Fibroblast of villous mesenchyme (primary cell): ENCODE results near the gene CAMK1D. TPM values are rescaled to one million over a fixed set of nuclear protein-coding genes. Genes with fewer than 3 reads are reported as not detected.

Experiments
- DNase-seq: peaks from one replicate; pipeline ENCODE4 v3.0.0-alpha.2; 2010; ENCODE audit warnings: low read depth
- H3K4me3 ChIP-seq: 2 replicates; pipeline ENCODE4 v1.5.1; 2011; ENCODE audit warnings: low read depth, mild to moderate bottlenecking, low read length
- total RNA-seq: library from RNA; depleted of rRNA; stranded (reverse); fragments of >200 nt; gene quantifications from 2 replicates; pipeline ENCODE4 v1.2.3, GENCODE V29; 2012
- TF ChIP-seq, protein P1 (sequence below): IDR thresholded peaks from 2 replicates; pipeline ENCODE4 v1.5.1; 2012; ENCODE audit warnings: low read depth, mild to moderate bottlenecking, low read length; ENCODE audit not compliant: insufficient read depth

The CAMK1D gene
- total RNA-seq, 1 donor: 1.3 TPM

- no peak for DNase-seq
- TF ChIP-seq, protein P1, sequence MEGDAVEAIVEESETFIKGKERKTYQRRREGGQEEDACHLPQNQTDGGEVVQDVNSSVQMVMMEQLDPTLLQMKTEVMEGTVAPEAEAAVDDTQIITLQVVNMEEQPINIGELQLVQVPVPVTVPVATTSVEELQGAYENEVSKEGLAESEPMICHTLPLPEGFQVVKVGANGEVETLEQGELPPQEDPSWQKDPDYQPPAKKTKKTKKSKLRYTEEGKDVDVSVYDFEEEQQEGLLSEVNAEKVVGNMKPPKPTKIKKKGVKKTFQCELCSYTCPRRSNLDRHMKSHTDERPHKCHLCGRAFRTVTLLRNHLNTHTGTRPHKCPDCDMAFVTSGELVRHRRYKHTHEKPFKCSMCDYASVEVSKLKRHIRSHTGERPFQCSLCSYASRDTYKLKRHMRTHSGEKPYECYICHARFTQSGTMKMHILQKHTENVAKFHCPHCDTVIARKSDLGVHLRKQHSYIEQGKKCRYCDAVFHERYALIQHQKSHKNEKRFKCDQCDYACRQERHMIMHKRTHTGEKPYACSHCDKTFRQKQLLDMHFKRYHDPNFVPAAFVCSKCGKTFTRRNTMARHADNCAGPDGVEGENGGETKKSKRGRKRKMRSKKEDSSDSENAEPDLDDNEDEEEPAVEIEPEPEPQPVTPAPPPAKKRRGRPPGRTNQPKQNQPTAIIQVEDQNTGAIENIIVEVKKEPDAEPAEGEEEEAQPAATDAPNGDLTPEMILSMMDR: no peak
- H3K4me3 ChIP-seq: no peak overlapping the region
Measured at GRCh38 chr10:12549297-12549696, 199.9 kb downstream of the CAMK1D start.

DNA sequence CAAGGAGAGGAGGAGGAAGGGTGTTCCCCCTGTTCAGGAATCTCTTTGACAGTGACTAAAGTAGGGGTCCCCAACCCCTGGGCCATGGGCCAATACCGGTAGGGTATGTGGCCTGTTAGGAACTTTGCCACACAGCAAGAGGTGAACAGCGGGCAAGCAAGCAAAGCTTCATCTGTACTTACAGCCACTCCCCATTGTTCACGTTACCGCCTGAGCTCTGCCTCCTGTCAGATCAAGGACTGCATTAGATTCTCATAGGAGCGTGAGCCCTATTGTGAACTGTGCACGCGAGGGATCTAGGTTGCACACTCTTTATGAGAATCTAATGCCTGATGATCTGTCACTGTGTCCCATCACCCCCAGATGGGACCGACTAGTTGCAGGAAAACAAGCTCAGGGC, 201.6 kb downstream of the CAMK1D start:
- TF ChIP-seq, protein P1: no peak
- no peak for DNase-seq
- no peak overlapping the region for H3K4me3 ChIP-seq

- TF ChIP-seq, protein P1: no peak
- no peak overlapping the region for H3K4me3 ChIP-seq
- DNase-seq: no peak
Measured at GRCh38 chr10:12556039-12556438, 206.7 kb downstream of the CAMK1D start.

- no peak for DNase-seq
- TF ChIP-seq, protein P1: no peak
- no peak overlapping the region for H3K4me3 ChIP-seq
Measured at GRCh38 chr10:12559578-12560178, 210.3 kb downstream of the CAMK1D start.

DNA sequence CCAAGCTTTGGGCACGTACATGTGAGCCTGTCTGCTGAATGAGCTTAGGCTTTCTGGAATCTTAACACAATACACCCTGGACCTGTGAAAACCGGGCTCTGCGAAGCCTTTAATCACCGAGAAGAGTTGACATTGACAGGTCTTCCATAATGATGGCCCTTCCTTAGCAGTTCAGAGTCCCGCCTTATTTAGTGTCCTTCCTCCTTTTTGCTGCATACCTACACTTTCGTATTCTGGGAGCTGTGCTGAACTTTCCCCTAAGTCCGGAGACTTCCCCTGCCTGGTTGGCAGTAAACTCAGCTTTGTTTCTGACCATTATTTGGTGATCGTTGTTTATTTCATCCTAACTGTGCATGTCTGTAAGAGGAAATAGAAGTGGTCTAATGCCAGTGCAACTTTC, 212.0 kb downstream of the CAMK1D start:
- no peak for DNase-seq
- TF ChIP-seq, protein P1: no peak
- H3K4me3 ChIP-seq: no peak overlapping the region

GRCh38 chr10:12561720-12562119, 212.4 kb downstream of the CAMK1D start:
- TF ChIP-seq, protein P1: no peak
- H3K4me3 ChIP-seq: no peak overlapping the region
- no peak for DNase-seq

- no peak overlapping the region for H3K4me3 ChIP-seq
- TF ChIP-seq, protein P1: no peak
Measured at GRCh38 chr10:12563489-12563888, 214.1 kb downstream of the CAMK1D start.

More at GRCh38 chr10:12563489-12563888, 214.1 kb downstream of the CAMK1D start:
- no peak for DNase-seq
